K562 (cell line): ENCODE results near the gene OBP2A. TPM values are rescaled to one million over a fixed set of nuclear protein-coding genes. Genes with fewer than 3 reads are reported as not detected.

Source experiments
- ARID3B ChIP-seq: fragments of 250-450 bp; sonication (Bioruptor Pico); IDR thresholded peaks from 2 replicates; pipeline ENCODE4 v1.4.0; 2020; ENCODE audit warnings: borderline replicate concordance
- HNRNPH1 ChIP-seq: fragments of 200-400 bp; formaldehyde crosslinking; optimal IDR thresholded peaks from 2 replicates; pipeline ENCODE3; 2017; ENCODE audit warnings: low read depth, mild to moderate bottlenecking, low read length, moderate library complexity
- KAT2B ChIP-seq: IDR thresholded peaks from one replicate; pipeline ENCODE4 v1.6.1; 2012; ENCODE audit warnings: low read depth, mild to moderate bottlenecking, control low read depth, inconsistent platforms, low read length, moderate library complexity
- KLF10 ChIP-seq: fragments of 250-450 bp; sonication (Bioruptor Pico); IDR thresholded peaks from 2 replicates; pipeline ENCODE4 v1.6.1; 2021; ENCODE audit warnings: matching md5 sums
- MAX ChIP-seq: sonication (generic); formaldehyde crosslinking; IDR thresholded peaks from 2 replicates; pipeline ENCODE4 v1.9.0; 2022; ENCODE audit warnings: mild to moderate bottlenecking, missing genetic modification reagents
- PCBP1 ChIP-seq: fragments of 200-400 bp; formaldehyde crosslinking; IDR thresholded peaks from 2 replicates; pipeline ENCODE4 v1.6.1; 2018; ENCODE audit warnings: mild to moderate bottlenecking, low read depth, low read length; ENCODE audit not compliant: poor library complexity, severe bottlenecking
- TFE3 ChIP-seq: fragments of 450-650 bp; formaldehyde crosslinking; IDR thresholded peaks from 2 replicates; pipeline ENCODE4 v1.4.0; 2020; ENCODE audit warnings: mild to moderate bottlenecking, mixed read lengths
- ZNF12 ChIP-seq: sonication (generic); formaldehyde crosslinking; IDR thresholded peaks from 2 replicates; pipeline ENCODE4 v1.4.0; 2020; ENCODE audit warnings: mild to moderate bottlenecking, missing genetic modification reagents
- ZNF280B ChIP-seq: fragments of 250-450 bp; sonication (Bioruptor Pico); IDR thresholded peaks from 2 replicates; pipeline ENCODE4 v1.5.1; 2021; ENCODE audit warnings: mild to moderate bottlenecking
- ZNF318 ChIP-seq, 2 experiments: fragments of 450-650 bp; IDR thresholded peaks; 2 replicates each; pipeline ENCODE4 v1.6.1; 2016; ENCODE audit warnings: mild to moderate bottlenecking in 2 of 2, borderline replicate concordance in 1 of 2, low read depth in 1 of 2, moderate library complexity in 1 of 2
- polyA plus RNA-seq, 8 experiments: library from polyadenylated mRNA; depleted of rRNA in 4 of 8; stranded (reverse) in 5 of 8; unstranded in 3 of 8; fragments of >200 nt; fragmentation: Nextera tagmentation in 2 of 8; fragmentation: Illumina TruSeq in 1 of 8; extraction: Ambion mirVana in 2 of 8; extraction: Trizol in 1 of 8; gene quantifications; 2 replicates each; pipeline versions ENCODE4 v1.2.1 to v1.2.3, GENCODE V29; 2011 to 2014; ENCODE audit warnings: inconsistent platforms in 1 of 8, missing spikeins in 1 of 8
- total RNA-seq, 7 experiments: library from RNA; depleted of rRNA in 6 of 7; stranded (reverse); fragments of >200 nt in 6 of 7; fragmentation: Illumina TruSeq in 2 of 7; extraction: Trizol in 2 of 7; gene quantifications; 2 replicates each; pipeline versions ENCODE4 v1.2.1 to v1.2.3, GENCODE V29; 2011 to 2021; ENCODE audit warnings: low replicate concordance in 1 of 7

The OBP2A gene
- total and polyA plus RNA-seq, 9 of the 15 experiments (the other 6 are each of a cell fraction or from before 2014, with no cell fraction given) = not detected

- TF ChIP-seq ARID3B (CRISPR knock-in tag) (no peak), ZNF318 (IDR thresholded peaks at IDR 0.05; ENCODE audit: borderline replicate concordance in 1 of 2, low read depth in 1 of 2) (no peak), KAT2B (no peak), KLF10 (CRISPR knock-in tag) (no peak), ZNF280B (no peak), PCBP1 (no peak), TFE3 (no peak), ZNF12 (CRISPR knock-in tag) (no peak), MAX (CRISPR knock-in tag) (no peak), HNRNPH1 (no peak)
These were observed 39.4 kb upstream of the OBP2A start (continued) for GRCh38 chr9:135506327-135507103.
